ENCODE data around the gene TNFRSF25.
A peak's percentile ranks its signal among the peaks of the same experiment; 100 is the strongest.

TNFRSF25 gene

DNA sequence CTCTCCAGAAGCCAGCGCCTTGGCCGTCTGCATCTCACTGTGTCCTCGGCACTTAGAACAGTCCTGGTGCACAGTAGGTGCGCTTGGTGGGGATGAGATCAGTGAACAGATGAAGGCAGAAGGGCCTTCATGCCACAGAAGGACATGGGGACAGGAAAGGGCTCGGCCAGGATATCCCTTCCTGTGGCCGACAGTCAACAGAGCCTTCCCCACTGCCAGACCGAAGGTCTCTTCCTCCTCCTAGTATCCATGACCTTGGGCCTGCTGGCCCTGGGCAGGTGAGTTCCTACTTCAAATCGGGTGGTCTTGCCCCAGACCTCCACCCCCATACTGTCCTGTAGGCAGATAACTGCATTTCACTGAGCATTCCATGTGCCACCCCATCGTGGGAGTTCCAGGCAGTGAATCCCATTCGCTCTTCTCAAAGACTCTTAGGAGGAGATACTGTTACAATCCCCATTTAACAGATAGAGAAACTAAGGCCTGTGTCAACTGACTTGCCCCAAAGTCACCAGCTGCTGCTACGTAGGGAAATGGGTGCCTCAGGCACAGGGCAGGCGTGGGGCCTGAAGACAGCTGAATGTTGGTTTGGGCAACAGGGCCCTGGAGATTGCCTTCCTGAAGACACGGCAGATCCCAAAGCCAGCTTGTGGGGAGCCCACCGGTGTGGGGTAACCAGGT lies 22.0 kb upstream of the TNFRSF25 start:
- DNase-seq (ENCODE audit: low spot score) = no peak

GRCh38 chr1:6486433-6487011 lies 20.5 kb upstream of the TNFRSF25 start:
- DNase-seq (ENCODE audit: low spot score) = peak; percentile 85

GRCh38 chr1:6485168-6486101 lies 19.5 kb upstream of the TNFRSF25 start:
- no peak for DNase-seq (ENCODE audit: low spot score)

- DNase-seq (ENCODE audit: low spot score) = no peak
These were observed 18.8 kb upstream of the TNFRSF25 start for GRCh38 chr1:6484826-6485167.

- no peak for DNase-seq (ENCODE audit: low spot score)
These were observed 17.8 kb upstream of the TNFRSF25 start for GRCh38 chr1:6483761-6484117.

DNA sequence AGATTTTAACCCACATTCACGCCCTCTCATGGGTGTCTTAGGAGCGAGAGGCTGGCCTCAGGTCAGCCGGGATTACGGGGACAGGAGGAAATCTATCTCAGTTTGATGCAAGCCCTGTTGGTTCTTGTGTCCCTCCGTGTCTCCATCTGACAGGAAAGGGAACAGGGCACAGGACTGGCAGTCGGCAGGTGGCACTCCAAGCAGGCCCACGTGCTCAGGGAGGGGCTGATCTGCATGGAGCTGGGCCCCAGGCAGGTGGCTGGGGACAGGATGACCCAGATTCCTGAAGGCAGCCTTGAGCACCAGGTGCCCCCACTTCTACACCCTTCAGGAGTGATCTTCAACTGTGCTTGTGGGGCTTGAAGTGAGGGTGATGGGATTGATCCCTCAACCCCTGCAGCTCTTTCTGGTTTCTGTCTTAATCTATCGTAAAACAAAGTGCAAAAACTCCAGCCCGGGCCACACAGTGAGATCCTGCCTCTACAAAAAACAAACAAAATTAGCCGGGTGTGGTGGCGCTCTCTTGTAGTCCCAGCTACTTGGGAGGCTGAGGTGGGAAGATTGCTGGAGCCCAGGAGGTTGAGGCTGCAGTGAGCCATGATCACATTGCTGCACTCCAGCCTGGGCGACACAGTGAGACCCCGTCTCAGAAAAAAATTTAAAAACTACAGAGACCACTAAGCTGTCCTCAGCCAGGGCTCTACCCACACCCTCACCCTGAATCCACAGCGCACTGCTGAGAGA lies 17.2 kb upstream of the TNFRSF25 start:
- no peak for DNase-seq (ENCODE audit: low spot score)

DNA sequence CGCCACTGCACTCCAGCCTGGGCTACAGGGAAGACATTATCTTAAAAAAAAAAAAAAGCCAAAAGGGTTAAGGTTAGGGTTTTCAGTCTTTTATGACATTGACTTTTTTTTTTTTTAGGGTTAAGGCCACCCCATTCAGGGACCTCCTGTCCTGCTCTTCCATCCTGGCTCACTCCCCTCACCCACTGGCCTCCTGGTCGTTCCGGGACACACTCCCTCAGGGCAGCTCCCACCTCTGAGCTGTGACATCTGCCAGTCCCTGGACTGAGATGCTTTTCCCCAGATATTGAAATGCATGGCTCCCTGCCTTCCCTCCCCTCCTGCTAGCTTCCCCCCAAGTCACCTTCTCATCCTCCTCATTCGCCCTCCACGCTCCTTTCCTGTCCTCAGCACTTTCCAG lies 15.8 kb upstream of the TNFRSF25 start:
- DNase-seq (ENCODE audit: low spot score) = no peak

GRCh38 chr1:6477039-6477820 lies 11.3 kb upstream of the TNFRSF25 start:
- no peak for DNase-seq (ENCODE audit: low spot score)

GRCh38 chr1:6476483-6476882 lies 10.5 kb upstream of the TNFRSF25 start:
- DNase-seq (ENCODE audit: low spot score) = no peak

DNA sequence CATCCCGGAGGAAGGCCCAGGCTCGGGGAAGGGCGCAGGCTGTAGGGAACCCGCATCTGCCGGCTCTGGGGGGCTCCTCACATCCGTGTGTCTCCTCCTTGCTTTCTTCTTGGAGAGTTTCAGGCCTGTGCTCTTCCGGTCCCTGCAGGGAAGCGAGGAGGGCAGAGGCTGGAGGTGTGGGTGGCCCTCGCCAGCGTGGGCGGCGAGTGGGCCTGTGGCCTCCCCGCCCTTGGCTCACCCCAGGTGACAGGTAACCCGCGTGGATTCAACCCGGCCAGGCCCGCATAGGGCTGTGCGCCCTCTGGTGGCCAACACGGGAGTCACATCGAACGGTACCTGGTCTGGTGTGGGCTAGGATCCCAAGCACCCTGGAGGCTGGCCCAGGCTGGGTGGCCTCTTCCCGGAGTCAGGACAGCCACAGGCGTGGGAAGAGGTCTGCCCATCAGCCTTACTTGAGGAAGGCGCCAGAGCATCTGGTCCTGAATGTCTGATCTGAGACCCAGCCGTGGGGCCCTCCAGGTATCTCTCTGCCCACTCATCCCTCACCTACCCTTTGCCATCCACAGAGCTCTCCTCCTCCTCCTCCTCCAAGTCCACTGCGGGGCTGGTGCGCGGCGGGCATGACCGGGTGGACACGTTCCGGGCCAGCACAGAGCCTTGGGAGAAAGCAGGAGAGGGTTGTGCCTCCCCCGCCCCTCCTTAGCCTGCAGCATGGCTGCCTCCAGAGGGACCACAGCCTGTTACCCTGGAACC lies 9.6 kb upstream of the TNFRSF25 start:
- DNase-seq (ENCODE audit: low spot score) = peak; percentile 76

- no peak for DNase-seq (ENCODE audit: low spot score)
These were observed 8.9 kb upstream of the TNFRSF25 start for GRCh38 chr1:6474815-6475282.

GRCh38 chr1:6473974-6474814 lies 8.2 kb upstream of the TNFRSF25 start:
- no peak for DNase-seq (ENCODE audit: low spot score)

DNA sequence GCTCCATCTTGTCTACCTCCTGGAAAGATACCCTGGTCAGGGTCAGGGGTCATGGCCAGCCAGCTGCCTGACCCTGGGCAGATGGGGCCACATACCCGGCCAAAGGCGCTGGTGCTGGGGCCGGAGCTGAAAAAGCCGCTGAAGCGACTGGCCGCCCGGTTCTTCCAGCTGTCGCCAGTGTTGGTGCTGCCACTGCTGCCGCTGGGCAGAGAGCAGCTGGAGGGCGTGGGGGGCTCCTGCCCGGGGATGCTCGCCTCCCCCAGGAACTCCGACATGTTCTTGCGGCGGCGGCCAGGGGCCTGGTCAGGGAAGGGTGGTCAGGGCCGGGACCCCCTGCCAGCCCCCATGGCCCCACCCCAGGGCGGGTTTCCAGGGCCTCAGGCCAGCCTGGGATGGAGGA lies 7.2 kb upstream of the TNFRSF25 start:
- no peak for DNase-seq (ENCODE audit: low spot score)

- no peak for DNase-seq (ENCODE audit: low spot score)
These were observed 6.4 kb upstream of the TNFRSF25 start for GRCh38 chr1:6472391-6472790.

- DNase-seq (ENCODE audit: low spot score) = no peak
These were observed 6.0 kb upstream of the TNFRSF25 start for GRCh38 chr1:6471970-6472368.

- DNase-seq (ENCODE audit: low spot score) = no peak
These were observed 5.4 kb upstream of the TNFRSF25 start for GRCh38 chr1:6471086-6471969.

DNA sequence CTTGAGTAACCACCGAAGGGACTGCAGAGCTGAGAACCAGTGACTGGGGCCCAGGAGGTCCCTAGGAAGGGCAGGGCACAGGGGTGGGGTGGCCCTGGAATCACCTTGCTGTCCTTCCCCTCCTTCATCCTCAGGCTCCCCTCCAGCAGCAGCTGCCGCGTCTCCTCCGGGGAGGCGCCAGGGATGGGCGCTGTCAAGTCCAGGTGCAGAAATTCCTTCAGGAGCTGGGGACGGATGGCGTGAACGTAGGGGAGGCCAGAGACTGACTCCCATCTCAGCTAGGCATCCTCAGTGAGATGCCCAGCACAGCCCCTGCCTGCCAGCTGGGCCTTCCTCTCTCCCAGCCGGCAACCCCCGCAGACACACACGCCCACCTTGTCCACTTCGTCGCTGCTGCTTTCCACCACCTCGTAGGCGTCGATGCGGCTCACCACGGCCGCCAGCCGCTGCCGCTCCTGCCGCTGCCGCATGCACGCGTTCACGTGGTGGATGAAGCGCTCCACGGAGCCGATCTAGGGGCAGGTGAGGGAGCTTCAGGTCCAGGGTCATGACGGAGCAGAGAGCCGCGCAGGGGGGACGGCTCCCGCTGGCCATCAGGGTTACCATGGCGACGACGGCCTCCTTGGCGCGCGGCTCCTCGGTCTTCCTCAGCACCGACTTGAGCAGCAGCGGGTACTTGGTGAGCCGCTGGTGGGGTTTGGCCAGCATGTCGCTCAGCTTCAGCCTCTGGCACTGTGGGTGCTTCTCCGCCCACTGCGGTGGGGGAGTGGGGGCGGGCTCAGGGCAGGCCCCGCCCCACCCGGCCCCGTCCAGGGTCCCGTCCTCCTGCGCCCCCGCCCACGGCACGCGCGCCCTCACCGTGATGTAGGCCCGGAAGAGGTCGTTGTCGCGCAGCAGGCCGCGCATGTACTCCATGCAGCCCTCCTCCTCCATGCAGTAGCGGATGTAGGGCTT lies 4.4 kb upstream of the TNFRSF25 start:
- no peak for DNase-seq (ENCODE audit: low spot score)
